ENCODE data around the gene INPP1. TPM values are rescaled to one million over a fixed set of nuclear protein-coding genes. Genes with fewer than 3 reads are reported as not detected.

The INPP1 gene
- polyA plus RNA-seq, 1 of the 3 experiments (the other 2 are of a cell fraction) = 6.4 TPM

DNA sequence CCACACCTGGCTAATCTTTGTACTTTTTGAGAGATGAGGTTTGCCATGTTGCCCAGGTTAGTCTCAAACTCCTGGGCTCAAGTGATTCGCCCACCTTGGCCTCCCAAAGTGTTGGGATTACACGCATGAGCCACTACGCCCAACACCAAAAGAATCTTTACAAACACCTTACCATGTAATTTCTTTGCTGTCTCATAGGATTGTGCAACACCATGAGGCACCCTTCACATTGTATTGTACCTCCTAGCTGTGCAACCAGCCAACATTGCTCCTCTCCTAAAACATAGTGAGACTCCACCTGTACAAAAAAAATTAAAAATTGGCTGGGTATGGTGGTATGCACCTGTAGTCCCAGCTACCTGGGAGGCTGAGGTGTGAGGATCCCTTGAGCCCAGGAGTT lies 61.7 kb downstream of the INPP1 start:
- Histone ChIP-seq H3K27ac (ENCODE audit: low read depth in 2 of 2, low read length in 1 of 2) (no peak overlapping the region), H3F3A (replicated peaks; ENCODE audit: insufficient read depth) (peaks cover 4% of the 10 kb centered on the region), H3K9me2 (no peaks in the 10 kb centered on the region), H3K36me3 (replicated peaks in 1 of 2; ENCODE audit: control insufficient read depth in 1 of 2, insufficient read depth in 2 of 2, low read length in 1 of 2) (no peaks in the 10 kb centered on the region), H3K27me3 (ENCODE audit: insufficient read depth) (no peaks in the 10 kb centered on the region), H3K79me2 (ENCODE audit: insufficient read depth) (no peaks in the 10 kb centered on the region), H3K4me3 (ENCODE audit: low read depth in 2 of 2, low read length in 1 of 2) (no peak overlapping the region), H4K20me1 (ENCODE audit: insufficient read depth) (no peaks in the 10 kb centered on the region), H3K4me2 (no peak overlapping the region), H3K9me3 (no peaks in the 10 kb centered on the region), H2AFZ (ENCODE audit: low read depth) (no peak overlapping the region), H3K4me1 (ENCODE audit: control insufficient read depth in 1 of 2, insufficient read depth in 2 of 2, low read depth in 1 of 2, low read length in 1 of 2) (peaks cover 0 to 13% of the 10 kb centered on the region in 2 experiments; a peak in 2 of 4 replicates), H3K9ac (no peak overlapping the region)
- ChIA-PET POLR2A (no interaction called here), CTCF (interaction anchor here (0.6 to 1.3 kb wide), 3 partner anchors 15 to 60 kb away, joined by 3 to 4 read pairs (median 3); no protein-coding TSS in a partner anchor)
- WGBS (ENCODE audit: low lambda C conversion rate) = 93% methylated on average over 3 of the region's 3 CpGs
- DNase-seq = no peak
- TF ChIP-seq NFIC (IDR thresholded peaks at IDR 0.05; ENCODE audit: borderline replicate concordance) = no peak
- TF ChIP-seq, protein P1, sequence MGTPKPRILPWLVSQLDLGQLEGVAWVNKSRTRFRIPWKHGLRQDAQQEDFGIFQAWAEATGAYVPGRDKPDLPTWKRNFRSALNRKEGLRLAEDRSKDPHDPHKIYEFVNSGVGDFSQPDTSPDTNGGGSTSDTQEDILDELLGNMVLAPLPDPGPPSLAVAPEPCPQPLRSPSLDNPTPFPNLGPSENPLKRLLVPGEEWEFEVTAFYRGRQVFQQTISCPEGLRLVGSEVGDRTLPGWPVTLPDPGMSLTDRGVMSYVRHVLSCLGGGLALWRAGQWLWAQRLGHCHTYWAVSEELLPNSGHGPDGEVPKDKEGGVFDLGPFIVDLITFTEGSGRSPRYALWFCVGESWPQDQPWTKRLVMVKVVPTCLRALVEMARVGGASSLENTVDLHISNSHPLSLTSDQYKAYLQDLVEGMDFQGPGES (IDR thresholded peaks at IDR 0.05; ENCODE audit: low read depth, low read length) = no peak
- no peak for TF ChIP-seq TCF12 (IDR thresholded peaks at IDR 0.05)
- TF ChIP-seq TEAD4 (IDR thresholded peaks at IDR 0.05; ENCODE audit: borderline replicate concordance, insufficient read depth) = no peak
- no peak for TF ChIP-seq GATA2 (CRISPR knock-in tag; IDR thresholded peaks at IDR 0.05)
- TF ChIP-seq, protein P2, sequence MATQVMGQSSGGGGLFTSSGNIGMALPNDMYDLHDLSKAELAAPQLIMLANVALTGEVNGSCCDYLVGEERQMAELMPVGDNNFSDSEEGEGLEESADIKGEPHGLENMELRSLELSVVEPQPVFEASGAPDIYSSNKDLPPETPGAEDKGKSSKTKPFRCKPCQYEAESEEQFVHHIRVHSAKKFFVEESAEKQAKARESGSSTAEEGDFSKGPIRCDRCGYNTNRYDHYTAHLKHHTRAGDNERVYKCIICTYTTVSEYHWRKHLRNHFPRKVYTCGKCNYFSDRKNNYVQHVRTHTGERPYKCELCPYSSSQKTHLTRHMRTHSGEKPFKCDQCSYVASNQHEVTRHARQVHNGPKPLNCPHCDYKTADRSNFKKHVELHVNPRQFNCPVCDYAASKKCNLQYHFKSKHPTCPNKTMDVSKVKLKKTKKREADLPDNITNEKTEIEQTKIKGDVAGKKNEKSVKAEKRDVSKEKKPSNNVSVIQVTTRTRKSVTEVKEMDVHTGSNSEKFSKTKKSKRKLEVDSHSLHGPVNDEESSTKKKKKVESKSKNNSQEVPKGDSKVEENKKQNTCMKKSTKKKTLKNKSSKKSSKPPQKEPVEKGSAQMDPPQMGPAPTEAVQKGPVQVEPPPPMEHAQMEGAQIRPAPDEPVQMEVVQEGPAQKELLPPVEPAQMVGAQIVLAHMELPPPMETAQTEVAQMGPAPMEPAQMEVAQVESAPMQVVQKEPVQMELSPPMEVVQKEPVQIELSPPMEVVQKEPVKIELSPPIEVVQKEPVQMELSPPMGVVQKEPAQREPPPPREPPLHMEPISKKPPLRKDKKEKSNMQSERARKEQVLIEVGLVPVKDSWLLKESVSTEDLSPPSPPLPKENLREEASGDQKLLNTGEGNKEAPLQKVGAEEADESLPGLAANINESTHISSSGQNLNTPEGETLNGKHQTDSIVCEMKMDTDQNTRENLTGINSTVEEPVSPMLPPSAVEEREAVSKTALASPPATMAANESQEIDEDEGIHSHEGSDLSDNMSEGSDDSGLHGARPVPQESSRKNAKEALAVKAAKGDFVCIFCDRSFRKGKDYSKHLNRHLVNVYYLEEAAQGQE (IDR thresholded peaks at IDR 0.05; ENCODE audit: low read depth, low read length) = no peak
- no peak for TF ChIP-seq ELF1 (IDR thresholded peaks at IDR 0.05)
- TF ChIP-seq, protein P3, sequence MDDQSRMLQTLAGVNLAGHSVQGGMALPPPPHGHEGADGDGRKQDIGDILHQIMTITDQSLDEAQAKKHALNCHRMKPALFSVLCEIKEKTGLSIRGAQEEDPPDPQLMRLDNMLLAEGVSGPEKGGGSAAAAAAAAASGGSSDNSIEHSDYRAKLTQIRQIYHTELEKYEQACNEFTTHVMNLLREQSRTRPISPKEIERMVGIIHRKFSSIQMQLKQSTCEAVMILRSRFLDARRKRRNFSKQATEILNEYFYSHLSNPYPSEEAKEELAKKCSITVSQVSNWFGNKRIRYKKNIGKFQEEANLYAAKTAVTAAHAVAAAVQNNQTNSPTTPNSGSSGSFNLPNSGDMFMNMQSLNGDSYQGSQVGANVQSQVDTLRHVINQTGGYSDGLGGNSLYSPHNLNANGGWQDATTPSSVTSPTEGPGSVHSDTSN (IDR thresholded peaks at IDR 0.05) = no peak
- TF ChIP-seq FOXM1 (IDR thresholded peaks at IDR 0.05; ENCODE audit: low read depth) = no peak
- no peak for TF ChIP-seq EP300 (IDR thresholded peaks at IDR 0.05; ENCODE audit: borderline replicate concordance in 1 of 2, low read depth in 1 of 2, low read length in 1 of 2)
- TF ChIP-seq POLR2AphosphoS5 (IDR thresholded peaks at IDR 0.05; ENCODE audit: low read depth, low read length) = no peak
- no peak for TF ChIP-seq MEF2A (IDR thresholded peaks at IDR 0.05; ENCODE audit: borderline replicate concordance, low read depth)
- TF ChIP-seq EZH2phosphoT487 (IDR thresholded peaks at IDR 0.05; ENCODE audit: borderline replicate concordance, low read depth) = no peak
- TF ChIP-seq, protein P4, sequence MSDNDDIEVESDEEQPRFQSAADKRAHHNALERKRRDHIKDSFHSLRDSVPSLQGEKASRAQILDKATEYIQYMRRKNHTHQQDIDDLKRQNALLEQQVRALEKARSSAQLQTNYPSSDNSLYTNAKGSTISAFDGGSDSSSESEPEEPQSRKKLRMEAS (IDR thresholded peaks at IDR 0.05; ENCODE audit: low read depth) = no peak
- TF ChIP-seq JUND (IDR thresholded peaks at IDR 0.05) = no peak
